NCI-H510A treated with DMSO at 0.1 percent for 48 hours (cell line): ENCODE measurements around the gene TLCD2.
A peak's percentile ranks its signal among the peaks of the same experiment; 100 is the strongest.
"Not testable (repeated sequence)": the region's sequence is repeated elsewhere in the genome, so short reads cannot be mapped to it uniquely, and the experiment has no call there.

ENCODE experiments used
- DNase-seq: peaks from one replicate; lab custom pipeline; 2025; lab: John Stamatoyannopoulos, UW

The TLCD2 gene

GRCh38 chr17:1735834-1736347 is 25.7 kb upstream of the TLCD2 start:
- DNase-seq: no peak

GRCh38 chr17:1735418-1735817 is 25.2 kb upstream of the TLCD2 start:
- DNase-seq: no peak

- no peak for DNase-seq
Observed at GRCh38 chr17:1733759-1734158, 23.6 kb upstream of the TLCD2 start.

DNA sequence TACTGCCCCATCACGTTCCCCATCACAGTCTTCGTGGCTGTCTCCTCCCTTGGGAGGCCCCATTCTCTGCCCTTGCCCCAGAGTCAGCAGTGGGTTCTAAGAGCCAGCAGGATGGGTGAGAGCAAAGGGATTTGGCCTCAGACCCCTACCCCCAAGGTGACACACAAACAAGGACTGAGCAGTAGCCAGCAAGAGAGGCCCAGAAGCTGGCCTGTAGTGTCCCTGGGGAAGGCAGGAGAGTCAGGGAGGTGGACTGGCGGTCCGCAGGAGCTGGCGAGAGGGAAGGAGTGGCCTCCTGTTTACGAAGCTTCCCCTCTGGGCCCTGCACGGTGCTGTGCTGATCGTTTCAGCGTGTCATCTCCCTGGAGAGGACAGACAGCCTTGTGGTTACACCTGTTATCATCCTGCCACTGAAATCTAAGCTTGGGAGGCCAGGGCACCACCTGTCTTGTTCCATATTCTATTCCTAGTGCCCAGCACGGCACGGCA is 22.7 kb upstream of the TLCD2 start:
- DNase-seq: no peak

GRCh38 chr17:1732241-1732832 is 22.2 kb upstream of the TLCD2 start:
- no peak for DNase-seq

DNA sequence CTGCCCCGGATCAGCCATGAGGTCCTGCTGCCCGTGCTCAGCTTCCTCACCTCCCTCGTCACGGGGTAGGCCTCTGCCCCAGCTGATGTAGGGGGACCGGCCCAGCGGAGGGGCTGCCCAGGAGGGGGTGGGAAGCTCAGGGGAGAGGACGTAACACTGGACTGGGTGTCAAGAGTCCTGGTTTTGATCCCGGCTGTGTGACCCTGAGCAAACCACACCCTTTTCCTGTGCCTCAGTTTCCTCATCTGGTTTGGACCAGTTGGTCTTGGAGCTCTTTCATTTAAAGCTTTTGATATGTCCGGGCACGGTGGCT is 21.0 kb upstream of the TLCD2 start:
- no peak for DNase-seq

- no peak for DNase-seq
Observed at GRCh38 chr17:1730326-1731193, 20.4 kb upstream of the TLCD2 start.

GRCh38 chr17:1729966-1730325 is 19.8 kb upstream of the TLCD2 start:
- DNase-seq: no peak

GRCh38 chr17:1727876-1728630 is 17.9 kb upstream of the TLCD2 start:
- DNase-seq: no peak

- no peak for DNase-seq
Observed at GRCh38 chr17:1727258-1727789, 17.1 kb upstream of the TLCD2 start.

- DNase-seq: no peak
Observed at GRCh38 chr17:1726626-1727257, 16.6 kb upstream of the TLCD2 start.

DNA sequence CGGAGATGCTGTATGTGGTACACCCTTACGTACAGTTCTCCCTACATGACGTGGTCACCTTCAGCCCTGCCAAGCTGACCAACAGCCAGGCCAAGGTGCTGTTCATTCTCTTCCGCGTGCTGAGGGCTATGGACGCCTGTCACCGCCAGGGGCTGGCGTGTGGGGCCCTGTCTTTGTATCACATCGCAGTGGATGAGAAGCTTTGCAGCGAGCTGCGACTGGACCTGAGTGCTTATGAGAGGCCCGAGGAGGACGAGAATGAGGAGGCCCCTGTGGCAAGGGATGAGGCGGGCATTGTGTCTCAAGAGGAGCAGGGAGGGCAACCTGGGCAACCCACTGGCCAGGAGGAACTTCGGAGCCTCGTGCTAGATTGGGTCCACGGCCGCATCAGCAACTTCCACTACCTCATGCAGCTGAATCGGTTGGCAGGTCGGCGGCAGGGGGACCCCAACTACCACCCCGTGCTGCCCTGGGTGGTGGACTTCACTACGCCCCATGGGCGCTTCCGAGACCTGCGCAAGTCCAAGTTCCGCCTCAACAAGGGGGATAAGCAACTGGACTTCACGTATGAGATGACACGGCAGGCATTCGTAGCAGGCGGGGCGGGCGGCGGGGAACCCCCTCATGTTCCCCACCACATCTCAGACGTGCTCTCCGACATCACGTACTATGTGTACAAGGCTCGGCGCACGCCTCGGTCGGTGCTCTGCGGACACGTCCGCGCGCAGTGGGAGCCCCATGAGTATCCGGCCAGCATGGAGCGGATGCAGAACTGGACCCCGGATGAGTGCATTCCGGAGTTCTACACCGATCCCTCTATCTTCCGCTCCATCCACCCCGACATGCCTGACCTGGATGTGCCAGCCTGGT is 15.7 kb upstream of the TLCD2 start:
- no peak for DNase-seq

DNA sequence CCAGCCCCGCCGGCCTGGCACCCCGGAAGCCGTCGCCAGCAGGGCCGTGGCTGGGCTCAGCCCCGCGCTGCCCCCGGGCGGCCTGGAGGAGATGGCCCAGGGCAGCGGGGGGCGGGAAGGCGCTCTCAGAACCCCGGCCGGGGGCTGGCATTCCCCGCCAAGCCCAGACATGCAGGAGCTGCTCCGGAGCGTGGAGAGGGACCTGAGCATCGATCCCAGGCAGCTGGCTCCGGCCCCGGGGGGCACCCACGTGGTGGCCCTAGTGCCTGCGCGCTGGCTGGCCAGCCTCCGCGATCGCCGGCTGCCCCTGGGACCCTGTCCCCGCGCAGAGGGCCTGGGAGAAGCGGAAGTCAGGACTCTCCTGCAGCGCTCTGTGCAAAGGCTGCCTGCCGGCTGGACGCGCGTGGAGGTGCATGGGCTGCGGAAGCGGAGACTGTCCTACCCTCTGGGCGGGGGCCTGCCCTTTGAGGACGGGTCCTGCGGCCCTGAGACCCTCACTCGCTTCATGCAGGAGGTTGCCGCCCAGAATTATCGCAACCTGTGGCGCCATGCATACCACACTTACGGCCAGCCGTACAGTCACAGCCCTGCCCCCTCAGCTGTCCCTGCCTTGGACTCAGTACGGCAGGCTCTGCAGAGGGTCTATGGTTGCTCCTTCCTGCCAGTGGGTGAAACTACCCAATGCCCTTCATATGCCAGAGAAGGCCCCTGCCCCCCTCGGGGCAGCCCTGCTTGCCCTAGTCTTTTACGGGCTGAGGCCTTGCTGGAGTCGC is 14.9 kb upstream of the TLCD2 start:
- no peak for DNase-seq

DNA sequence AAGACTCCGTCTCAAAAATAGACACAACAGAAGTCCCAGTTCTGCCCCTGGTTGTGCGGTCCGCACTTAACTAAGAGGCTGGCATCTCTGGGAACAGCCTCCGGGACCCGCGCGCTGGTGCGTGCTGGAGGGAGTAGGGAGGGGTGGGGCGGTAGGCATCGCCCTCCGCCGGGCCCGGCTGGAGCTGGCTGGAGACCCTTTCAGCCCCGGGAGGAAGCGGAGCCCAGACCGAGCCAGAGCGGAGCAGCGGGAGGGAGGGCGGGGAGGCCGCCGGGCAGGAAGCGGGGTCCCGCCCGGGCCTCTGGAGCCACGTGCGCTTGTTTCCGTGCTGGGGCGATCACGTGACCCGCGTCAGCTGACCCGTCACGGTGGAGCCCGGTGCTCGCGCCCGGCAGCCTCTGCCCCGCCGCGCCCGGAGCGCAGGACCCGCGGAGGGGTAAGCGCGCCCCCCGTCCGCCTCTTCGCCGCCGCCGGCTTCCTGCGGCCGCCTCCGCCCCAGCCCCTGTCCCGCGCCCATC is 14.2 kb upstream of the TLCD2 start, which contains the start of gene WDR81:
Gene WDR81, plus strand, starts transcription at position 354 of the 518 bp plus-strand sequence. CDS start 256 bp downstream, outside the sequence.
- DNase-seq: peak; percentile 44

GRCh38 chr17:1722022-1722421 is 11.8 kb upstream of the TLCD2 start:
- DNase-seq: not testable (repeated sequence)

GRCh38 chr17:1720856-1721386 is 10.7 kb upstream of the TLCD2 start:
- DNase-seq: peak; percentile 49

GRCh38 chr17:1718362-1719165 is 8.4 kb upstream of the TLCD2 start:
- no peak for DNase-seq

- peak; percentile 93 for DNase-seq
Observed at GRCh38 chr17:1716912-1717695, 6.9 kb upstream of the TLCD2 start.
